HG02943 (cell line): Measurements from ENCODE around the gene RFX1.
"Not testable (repeated sequence)": the region's sequence is repeated elsewhere in the genome, so short reads cannot be mapped to it uniquely, and the experiment has no call there.

Experiments
- ATAC-seq: cut with Tn5 transposase; IDR thresholded peaks from one replicate; pipeline ENCODE4 v1.9.1; 2021; ENCODE audit warnings: mild to moderate bottlenecking, low read depth, moderate library complexity; ENCODE audit not compliant: unreplicated experiment

RFX1 gene

DNA sequence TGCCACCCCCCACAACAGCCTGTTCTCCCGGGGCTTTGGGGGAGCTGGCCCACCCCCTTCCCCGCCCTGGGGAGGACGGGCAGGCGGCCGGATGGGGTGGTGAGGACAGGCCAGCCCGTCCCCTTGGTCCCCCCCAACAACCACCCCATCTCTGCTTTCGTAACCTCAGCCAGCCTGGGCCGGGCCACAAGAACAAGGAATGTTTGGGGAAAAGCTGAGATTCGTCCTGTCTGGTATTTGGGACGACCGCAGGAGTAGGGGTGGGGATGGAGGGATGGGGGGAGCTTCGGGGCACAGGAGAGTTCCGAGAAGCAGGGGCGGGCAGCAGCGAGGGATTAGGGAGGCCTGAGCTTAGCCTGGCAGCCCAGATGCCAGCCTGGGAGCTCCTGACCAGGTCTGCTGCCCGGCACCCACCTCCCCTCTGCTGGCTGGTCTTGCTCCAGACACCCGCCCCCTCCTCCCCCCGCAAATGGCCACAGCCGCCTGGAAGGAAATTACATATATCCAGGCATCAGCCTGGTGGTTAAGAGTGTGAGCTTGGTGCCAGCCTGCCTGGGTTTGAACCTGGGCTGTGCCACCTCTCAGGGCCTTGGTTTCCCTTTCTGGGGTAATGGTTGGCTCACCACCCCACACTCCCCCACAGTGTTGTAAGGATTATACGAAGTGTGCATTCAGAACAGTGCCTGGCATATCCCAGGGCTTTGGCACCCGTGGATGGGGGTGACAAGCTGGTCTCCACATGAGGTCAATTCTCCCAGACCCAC lies 67.6 kb downstream of the RFX1 start, which contains the start of gene PODNL1:
PODNL1 (minus strand) TSS at position 117 of the 764 bp plus-strand sequence. CDS start 236 bp downstream, outside the sequence.
- no peak for ATAC-seq

DNA sequence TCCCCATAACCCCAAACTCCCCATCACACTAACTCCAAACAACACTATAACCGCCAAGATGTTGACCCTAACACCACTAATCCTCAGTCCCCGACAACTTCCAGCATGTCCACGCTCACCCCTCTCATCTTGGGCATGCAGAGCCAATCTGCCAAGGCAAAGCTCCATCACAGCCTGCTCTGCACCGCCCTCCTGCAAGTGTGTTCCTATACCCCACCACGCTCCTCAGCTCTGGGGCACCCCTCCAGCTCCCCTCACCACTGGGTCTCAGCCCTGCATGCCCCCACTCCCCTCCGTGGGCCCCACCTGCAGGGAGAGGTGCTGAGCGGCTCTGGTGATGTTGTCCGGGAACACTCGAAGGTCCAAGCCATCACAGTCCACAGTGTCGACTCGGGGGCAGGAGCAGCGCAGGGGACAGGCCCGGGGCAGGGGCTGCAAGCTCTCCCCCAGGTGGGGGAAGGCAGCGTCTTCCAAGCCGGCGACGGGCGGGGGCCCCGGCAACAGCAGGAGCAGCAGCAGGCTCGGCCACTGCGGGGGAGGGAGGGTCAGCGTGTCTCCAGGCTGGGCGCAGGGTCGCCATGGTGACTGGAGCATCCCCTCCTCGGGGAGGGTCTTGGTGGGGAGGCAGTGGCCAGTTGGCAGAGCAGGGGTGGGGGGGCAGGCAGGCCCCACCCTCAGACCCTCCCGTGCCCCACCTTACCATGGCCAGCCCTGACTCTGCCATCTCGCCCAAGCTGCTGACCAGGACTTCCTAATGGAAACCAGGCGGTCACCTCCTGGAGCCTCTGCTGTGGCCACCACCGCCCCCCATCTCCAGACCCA lies 68.4 kb downstream of the RFX1 start:
- ATAC-seq = no peak

DNA sequence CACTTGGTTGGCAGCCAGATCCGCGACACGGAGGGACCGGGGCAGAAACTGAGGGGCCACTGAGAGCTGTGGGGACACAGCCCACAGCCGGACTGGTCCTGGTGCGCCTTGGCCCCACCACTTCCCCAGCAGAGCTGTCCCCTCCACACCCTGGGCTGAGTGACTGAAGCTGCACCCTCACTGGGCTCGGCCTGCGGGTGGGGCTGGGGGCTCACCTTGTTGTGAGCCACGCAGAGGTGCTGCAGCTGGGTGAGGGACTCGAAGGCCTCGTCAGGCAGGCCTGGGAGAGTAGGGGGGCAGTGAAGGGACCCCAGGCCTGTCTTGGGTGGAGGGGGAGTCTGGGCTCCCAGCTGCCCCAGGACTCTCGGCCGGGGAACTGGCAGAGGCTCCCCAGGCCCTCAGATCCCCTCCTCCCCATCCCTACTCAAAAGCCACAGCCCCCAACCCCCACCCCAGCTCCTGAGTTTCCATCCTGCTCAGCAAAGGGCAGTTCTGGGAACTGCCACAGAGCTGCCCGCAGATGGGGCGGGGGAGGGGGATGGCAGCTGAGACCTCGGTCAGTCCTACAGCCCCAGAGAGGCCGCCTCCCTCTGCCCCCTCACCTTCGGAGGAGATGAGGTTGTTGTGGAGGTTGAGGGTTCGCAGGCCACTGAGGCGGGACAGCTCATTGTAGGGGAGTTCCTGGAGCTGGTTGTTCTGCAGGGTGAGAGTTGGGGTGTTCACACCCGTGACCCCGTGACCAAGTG lies 70.2 kb downstream of the RFX1 start:
- ATAC-seq = no peak

DNA sequence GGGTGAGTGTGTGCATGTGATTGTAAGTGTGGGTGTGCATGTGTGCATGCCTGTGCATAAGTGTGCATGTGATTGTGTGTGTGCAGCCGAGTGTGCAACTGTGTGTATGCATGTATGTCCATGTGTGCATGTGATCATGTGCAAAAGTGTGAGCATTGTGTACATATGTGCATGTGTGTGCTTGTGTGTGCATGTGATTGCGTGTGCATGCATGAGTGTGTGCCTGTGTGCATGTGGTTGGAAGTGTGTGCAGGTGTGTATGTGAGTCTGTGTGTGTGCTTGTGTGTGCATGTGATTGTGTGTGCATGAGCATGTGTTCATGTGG lies 71.4 kb downstream of the RFX1 start:
- no peak for ATAC-seq

DNA sequence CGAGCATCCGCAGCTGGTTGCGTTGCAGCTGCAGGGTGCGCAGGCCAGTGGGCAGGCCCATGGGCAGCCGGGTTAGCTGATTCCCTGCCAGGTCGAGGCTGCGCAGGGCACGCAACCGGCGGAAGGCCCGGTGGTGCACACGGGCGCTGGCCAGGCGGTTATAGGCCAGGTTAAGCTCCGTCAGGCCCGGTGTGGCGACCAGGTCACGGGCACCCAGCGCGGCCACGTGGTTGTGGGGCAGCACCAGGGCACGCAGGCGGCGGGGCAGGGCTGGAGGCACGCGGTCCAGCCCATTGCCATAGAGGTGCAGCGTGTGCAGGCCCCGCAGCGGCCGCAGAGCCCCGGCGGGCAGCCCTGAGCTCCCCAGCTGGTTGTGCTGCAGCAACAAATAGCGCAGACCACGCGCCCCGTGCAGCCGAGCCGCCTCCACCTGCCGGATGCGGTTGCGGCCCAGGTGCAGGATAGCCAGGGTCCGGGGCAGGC lies 73.2 kb downstream of the RFX1 start:
- no peak for ATAC-seq

DNA sequence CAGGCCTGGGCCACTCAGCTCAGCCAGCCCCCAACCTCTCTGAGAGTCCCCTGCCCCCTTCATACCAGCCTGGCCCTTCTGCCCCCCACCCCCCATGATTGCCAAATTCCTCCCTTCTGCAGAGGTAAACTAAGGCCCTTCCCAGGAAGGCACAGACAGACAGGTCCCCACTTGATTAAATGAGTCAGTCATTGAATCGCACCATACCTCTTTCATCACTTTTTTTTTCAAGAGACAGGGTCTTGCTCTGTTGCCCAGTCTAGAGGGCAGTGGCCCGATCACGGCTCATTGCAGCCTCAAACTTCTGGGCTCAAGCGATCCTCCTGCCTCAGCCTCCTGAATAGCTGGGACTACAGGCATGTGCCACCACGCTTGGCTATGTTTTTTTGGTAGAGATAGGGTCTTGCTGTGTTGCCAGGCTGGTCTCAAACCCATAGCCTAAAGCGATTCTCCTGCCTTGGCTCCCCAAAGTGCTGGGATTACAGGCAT lies 73.9 kb downstream of the RFX1 start:
- ATAC-seq = no peak

DNA sequence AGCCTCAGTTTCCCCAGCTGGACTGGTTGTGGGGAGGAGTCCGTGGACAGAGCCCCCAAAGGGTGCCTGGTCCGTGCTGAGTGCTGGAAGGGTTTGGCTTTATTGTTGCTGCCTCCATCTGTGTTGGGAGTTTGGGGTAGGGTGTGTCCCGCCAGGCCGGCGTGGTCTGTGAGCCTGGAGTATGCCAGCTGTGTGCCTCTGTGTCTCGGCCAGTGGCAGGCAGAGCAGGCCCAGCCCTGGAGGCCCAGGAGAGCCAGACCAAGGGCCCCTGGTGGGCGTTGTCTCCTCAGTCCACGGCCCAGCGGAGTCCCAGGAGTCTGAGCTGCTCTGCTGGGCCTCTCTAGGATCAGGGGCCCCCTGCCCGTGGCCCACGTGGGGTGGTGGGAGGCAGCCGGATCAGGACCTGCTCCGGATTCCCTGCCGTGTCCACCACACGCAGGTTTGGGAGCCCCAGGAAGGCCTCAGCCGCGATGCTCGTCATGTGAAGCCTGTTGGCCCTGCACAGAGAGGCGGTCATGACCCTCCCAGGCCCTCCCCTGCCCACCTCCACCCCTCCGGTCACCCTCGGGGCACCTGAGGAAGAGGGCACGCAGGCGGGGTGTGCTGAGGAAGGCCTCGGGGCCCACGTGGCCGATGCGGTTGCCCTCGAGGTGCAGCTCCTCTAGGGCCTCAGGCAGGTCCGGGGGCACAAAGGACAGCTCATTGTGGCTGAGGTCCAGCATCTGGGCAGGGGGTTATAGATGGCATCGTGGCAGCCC lies 74.5 kb downstream of the RFX1 start:
- ATAC-seq = no peak

DNA sequence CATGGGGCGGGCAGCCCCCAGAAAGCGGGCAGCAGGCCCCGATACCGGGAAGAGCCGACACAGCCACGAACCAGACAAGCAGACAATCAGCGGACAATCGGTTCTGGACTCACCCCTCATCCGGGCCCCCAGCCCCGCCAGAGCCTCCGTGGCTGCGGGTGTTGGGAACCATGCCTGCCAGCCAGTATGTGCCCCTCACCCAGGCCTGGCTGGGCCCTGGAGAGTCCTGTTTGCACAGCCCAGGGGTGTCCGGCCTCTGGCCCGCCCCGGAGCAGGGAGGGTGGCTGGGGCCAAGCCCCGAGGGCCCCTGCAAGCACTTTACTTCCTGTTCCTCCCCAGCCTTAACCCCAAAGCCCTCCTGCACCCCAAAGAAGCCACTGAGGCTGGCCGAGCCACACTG lies 75.7 kb downstream of the RFX1 start:
- ATAC-seq = no peak

DNA sequence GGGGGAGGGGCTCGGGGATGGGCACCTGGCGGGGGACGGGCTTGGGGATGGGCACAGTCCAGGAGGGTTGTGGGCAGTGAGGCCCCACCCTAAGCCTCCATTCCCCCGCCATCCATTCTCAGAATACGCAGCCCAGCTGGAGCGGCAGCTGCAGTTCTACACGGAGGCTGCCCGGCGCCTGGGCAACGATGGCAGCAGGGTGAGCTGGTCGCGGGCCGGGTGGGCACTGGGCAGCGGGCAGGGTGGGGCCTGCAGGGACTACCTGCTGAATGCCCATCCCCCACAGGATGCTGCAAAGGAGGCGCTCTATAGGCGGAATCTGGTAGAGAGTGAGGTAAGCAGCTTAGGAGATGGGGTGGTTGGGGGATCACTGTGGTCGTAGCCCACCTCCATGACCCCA lies 76.2 kb downstream of the RFX1 start:
- no peak for ATAC-seq

DNA sequence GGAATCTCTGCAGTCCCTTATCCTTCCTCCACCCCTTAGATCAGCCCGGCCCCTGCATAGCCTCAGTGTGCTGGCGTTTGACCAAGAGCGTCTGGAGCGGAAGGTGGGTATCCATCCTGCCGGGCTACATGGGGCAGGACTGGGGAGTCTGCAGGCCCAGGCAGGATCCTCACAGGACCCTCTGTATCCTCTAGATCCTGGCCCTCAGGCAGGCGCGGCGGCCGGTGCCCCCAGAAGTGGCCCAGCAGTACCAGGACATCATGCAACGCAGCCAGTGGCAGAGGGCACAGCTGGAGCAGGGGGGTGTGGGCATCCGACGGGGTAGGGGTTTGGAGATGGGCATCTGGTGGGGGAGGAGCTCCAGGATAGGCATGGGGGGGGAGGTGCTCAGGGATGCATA lies 76.8 kb downstream of the RFX1 start:
- no peak for ATAC-seq

DNA sequence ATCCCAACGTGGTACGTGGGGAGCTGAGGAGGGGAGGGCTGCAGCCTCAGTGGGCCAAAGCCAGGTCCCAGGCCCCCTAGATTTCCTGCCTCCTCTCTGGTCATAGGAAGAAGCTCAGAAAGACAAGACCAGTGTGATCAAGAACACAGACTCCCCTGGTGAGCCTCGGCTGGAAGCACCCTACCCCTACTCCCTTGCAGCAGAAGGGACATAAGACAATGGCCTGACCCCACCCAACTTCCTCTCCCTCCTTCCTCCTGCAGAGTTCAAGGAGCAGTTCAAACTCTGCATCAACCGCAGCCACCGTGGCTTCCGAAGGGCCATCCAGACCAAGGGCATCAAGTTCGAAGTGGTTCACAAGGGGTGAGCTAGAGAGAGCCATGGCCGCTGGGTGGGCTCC lies 79.4 kb downstream of the RFX1 start:
- ATAC-seq = no peak

DNA sequence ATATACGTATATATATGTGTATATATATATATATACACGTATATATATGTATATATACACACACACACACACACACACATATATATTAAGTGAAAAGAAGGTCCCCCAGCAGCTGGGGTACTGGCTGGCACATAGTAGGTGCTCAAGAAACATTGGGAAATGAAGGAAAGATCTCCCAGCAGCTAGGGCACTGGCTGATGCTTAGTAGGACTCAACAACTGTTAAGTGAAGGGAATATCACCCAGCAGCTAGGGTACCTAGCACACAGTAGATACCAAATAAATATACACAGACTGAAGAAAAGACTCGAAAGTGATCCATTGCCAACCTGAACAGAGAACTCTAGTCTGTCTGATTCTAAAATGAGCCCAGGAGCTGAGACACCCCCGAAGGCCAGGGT lies 80.1 kb downstream of the RFX1 start:
- ATAC-seq = no peak

DNA sequence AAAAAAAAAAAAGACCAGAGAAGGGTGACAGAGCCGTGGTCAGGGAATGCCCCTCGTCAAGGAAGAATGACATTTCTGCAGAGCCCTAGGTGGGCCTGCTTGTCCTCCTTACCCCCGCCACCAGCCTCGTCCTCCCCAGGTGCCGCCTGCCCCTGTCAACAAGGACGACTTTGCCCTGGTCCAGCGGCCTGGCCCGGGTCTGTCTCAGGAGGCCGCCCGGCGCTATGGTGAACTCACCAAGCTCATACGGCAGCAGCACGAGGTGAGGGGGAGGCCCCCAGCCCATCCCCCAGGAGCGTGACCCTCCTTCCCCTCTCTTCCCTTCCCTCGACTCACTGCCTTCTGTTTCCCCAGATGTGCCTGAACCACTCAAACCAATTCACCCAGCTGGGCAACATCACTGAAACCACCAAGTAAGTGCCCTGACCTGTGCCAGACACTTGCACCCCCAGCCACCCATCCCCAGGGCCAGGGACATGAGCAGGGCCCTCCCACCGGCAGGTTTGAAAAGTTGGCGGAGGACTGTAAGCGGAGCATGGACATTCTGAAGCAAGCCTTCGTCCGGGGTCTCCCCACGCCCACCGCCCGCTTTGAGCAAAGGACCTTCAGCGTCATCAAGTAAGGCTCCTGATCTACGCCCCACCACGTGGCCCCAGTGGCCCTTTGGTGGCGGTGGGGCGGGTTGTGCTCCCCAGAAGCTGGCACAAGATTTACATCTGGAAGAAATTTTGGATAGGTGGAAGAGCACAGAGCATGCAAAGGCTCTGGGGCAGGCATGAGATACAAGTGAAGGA lies 82.7 kb downstream of the RFX1 start:
- ATAC-seq = no peak

DNA sequence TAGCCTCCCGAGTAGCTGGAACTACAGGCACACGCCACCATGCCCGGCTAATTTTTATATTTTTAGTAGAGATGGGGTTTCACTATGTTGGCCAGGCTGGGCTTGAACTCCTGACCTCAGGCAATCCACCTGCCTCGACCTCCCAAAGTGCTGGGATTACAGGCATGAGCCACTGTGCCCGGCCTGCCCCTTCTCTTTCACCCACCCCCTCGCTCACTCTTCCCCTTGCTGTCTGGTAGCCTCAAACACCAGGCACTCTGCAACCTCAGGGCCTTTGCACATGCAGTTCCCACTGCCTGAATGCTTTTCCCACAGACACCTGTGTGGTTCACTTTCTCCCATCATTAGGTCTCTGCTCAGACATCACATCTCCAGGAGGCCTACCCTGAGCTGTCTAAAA lies 84.0 kb downstream of the RFX1 start:
- not testable (repeated sequence) for ATAC-seq

DNA sequence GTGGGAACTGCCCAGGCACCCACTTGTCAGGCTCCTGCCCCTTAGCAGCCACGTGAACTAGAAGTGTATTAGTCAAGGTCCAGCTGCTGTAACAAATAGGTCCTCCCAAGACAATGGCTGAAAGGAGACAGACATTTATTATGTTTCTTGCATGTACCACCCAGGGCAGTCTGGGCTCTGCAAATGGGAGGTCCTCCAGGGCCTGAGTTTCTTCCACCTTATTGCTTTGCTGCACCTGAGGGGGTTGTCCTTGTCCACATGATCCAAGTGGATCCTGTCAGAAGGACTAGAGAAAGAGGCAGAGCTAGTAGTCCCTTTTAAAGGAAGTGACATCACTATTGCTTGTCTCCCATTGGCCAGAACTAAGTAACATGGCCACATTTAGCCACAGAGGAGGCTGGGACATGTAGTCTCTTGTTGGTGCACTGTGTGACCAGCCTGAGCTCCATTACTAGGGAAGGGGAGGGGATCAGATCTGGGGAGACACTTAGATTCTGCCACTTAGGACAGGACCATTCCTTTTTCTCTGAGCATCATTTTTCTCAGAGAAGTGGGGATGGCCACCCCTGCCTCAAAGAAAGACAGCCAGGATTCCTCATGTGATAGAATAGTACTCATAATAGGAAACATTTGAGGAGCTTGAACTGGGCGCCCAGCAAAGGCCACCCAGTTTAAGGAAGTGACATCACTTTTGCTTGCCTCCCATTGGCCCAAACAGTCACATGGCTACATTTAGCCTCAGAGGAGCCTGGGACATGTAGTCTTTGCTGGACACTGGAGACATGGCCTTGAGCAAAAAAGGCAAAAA lies 85.0 kb downstream of the RFX1 start:
- ATAC-seq = no peak

DNA sequence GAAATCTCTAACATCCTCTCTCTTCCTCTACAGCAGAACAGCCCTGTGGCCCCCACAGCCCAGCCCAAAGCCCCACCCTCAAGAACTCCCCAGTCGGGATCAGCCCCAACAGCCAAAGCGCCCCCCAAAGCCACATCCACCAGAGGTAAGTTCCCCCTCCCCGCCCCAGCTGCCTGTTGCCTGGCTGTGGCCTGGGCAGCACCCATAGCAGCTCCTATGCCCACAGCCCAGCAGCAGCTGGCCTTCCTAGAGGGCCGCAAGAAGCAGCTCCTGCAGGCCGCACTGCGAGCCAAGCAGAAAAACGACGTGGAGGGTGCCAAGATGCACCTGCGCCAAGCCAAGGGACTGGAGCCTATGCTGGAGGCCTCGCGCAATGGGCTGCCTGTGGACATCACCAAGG lies 85.6 kb downstream of the RFX1 start:
- ATAC-seq = no peak

DNA sequence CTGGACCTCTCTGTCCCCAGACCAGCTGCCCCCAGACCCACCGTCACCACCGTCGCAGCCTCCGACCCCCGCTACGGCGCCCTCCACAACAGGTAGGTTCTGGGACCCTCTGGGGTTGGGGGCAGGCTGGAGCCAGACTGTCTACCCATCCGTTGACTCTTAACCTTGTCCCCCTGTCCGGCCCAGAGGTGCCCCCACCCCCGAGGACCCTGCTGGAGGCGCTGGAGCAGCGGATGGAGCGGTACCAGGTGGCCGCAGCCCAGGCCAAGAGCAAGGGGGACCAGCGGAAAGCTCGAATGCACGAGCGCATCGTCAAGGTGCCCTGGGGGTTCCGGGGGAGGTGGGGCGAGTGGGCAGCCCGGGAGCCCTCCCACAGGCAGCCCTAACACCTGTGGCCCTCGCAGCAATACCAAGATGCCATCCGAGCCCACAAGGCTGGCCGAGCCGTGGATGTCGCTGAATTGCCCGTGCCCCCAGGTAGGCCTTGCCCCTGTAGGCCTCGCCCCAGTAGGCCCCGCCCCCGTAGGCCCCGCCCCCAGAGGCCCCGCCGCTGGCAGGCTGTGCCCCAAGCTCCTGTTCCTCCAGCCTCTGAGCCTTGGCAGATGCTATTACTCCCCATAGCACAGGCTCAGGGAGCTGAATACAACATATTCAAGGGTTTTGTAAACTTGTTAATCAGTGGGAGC lies 87.3 kb downstream of the RFX1 start:
- ATAC-seq = no peak

DNA sequence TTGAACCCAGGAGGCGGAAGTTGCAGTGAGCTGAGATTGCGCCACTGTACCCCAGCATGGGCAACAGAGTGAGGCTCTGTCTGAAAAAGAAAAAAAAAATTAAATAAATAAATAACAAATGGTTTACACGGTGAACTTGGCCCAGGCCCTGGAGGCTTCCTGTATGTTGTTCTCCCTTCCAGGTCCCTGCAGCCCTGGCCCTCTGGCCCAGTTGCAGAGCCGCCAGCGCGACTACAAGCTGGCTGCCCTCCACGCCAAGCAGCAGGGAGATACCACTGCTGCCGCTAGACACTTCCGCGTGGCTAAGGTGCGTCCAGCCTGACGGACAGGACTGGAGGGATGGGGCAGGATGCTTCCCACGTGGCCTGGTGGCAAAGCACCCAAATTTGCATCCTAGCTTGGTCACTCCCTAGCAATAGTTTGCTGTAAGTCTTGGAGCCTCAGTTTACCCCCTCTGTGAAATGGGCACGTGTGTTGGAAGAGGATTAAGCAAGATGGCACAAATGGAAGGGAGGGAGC lies 88.2 kb downstream of the RFX1 start:
- no peak for ATAC-seq
